Duodenal mucosa (tissue), 2 donors: ENCODE measurements around the gene DAAM1.

ENCODE experiments used
- H3K27ac ChIP-seq: one replicate; pipeline ENCODE4 v1.7.0; 2013; ENCODE audit warnings: low read depth, low read length
- H3K27me3 ChIP-seq, 2 donors: one replicate each; pipeline ENCODE4 v1.7.0; 2013; ENCODE audit warnings: low read length in 2 of 2, control low read depth in 1 of 2; ENCODE audit not compliant: insufficient read depth in 2 of 2, control insufficient read depth in 1 of 2
- H3K36me3 ChIP-seq, 2 donors: one replicate each; pipeline ENCODE4 v1.7.0; 2013; ENCODE audit warnings: low read length in 2 of 2, control low read depth in 1 of 2; ENCODE audit not compliant: insufficient read depth in 2 of 2, control insufficient read depth in 1 of 2
- H3K4me1 ChIP-seq, 2 donors: one replicate each; pipeline ENCODE4 v1.7.0; 2013; ENCODE audit warnings: low read length in 2 of 2, control low read depth in 1 of 2; ENCODE audit not compliant: insufficient read depth in 2 of 2, control insufficient read depth in 1 of 2
- H3K4me3 ChIP-seq, 2 donors: one replicate each; pipeline ENCODE4 v1.7.0; 2013; ENCODE audit warnings: low read length in 2 of 2, low read depth in 1 of 2
- H3K9ac ChIP-seq, 2 donors: one replicate each; pipeline ENCODE4 v1.7.0; 2013; ENCODE audit warnings: low read length in 2 of 2, low read depth in 1 of 2
- H3K9me3 ChIP-seq, 2 donors: one replicate each; pipeline ENCODE4 v1.7.0; 2013; ENCODE audit warnings: low read length in 2 of 2, control low read depth in 1 of 2; ENCODE audit not compliant: control insufficient read depth in 1 of 2

The DAAM1 gene

GRCh38 chr14:59267046-59267445 lies 78.6 kb downstream of the DAAM1 start:
- no peaks in the 10 kb centered on the region for H3K27me3 ChIP-seq
- H3K4me3 ChIP-seq = no peak overlapping the region
- H3K9ac ChIP-seq = no peak overlapping the region
- H3K36me3 ChIP-seq = peaks cover 0 to 9% of the 10 kb centered on the region in 2 donors
- no peaks in the 10 kb centered on the region for H3K4me1 ChIP-seq
- H3K9me3 ChIP-seq = no peaks in the 10 kb centered on the region
- no peak overlapping the region for H3K27ac ChIP-seq

GRCh38 chr14:59268011-59268410 lies 79.5 kb downstream of the DAAM1 start:
- Histone ChIP-seq H3K9ac (no peak overlapping the region), H3K27me3 (no peaks in the 10 kb centered on the region), H3K4me3 (no peak overlapping the region), H3K4me1 (no peaks in the 10 kb centered on the region), H3K9me3 (no peaks in the 10 kb centered on the region), H3K36me3 (peaks cover 0 to 9% of the 10 kb centered on the region in 2 donors), H3K27ac (no peak overlapping the region)

- no peak overlapping the region for H3K4me3 ChIP-seq
- H3K27me3 ChIP-seq = no peaks in the 10 kb centered on the region
- H3K4me1 ChIP-seq = no peaks in the 10 kb centered on the region
- H3K27ac ChIP-seq = no peak overlapping the region
- no peaks in the 10 kb centered on the region for H3K9me3 ChIP-seq
- no peak overlapping the region for H3K9ac ChIP-seq
- H3K36me3 ChIP-seq = peaks cover 0 to 9% of the 10 kb centered on the region in 2 donors
Observed at GRCh38 chr14:59268858-59269257, 80.4 kb downstream of the DAAM1 start.

- no peak overlapping the region for H3K4me3 ChIP-seq
- H3K36me3 ChIP-seq = peaks cover 0 to 9% of the 10 kb centered on the region in 2 donors
- no peaks in the 10 kb centered on the region for H3K9me3 ChIP-seq
- H3K4me1 ChIP-seq = no peaks in the 10 kb centered on the region
- H3K9ac ChIP-seq = no peak overlapping the region
- H3K27me3 ChIP-seq = no peaks in the 10 kb centered on the region
- no peak overlapping the region for H3K27ac ChIP-seq
Observed at GRCh38 chr14:59269466-59269865, 81.0 kb downstream of the DAAM1 start.

- Histone ChIP-seq H3K36me3 (no peaks in the 10 kb centered on the region), H3K4me1 (peaks cover 0 to 3% of the 10 kb centered on the region in 2 donors)
Observed at GRCh38 chr14:59271256-59271655, 82.8 kb downstream of the DAAM1 start.

GRCh38 chr14:59271734-59272133 lies 83.3 kb downstream of the DAAM1 start:
- Histone ChIP-seq H3K9me3 (no peaks in the 10 kb centered on the region), H3K27ac (no peak overlapping the region), H3K4me1 (peaks cover 0 to 5% of the 10 kb centered on the region in 2 donors), H3K27me3 (no peaks in the 10 kb centered on the region), H3K9ac (no peak overlapping the region), H3K36me3 (no peaks in the 10 kb centered on the region), H3K4me3 (no peak overlapping the region)

More at GRCh38 chr14:59271256-59271655, 82.8 kb downstream of the DAAM1 start:
- no peaks in the 10 kb centered on the region for H3K27me3 ChIP-seq
- H3K9me3 ChIP-seq = no peaks in the 10 kb centered on the region
- no peak overlapping the region for H3K27ac ChIP-seq
- H3K9ac ChIP-seq = no peak overlapping the region
- no peak overlapping the region for H3K4me3 ChIP-seq

GRCh38 chr14:59272633-59273032 lies 84.2 kb downstream of the DAAM1 start:
- peaks cover 0 to 5% of the 10 kb centered on the region in 2 donors for H3K4me1 ChIP-seq
- no peak overlapping the region for H3K27ac ChIP-seq
- H3K4me3 ChIP-seq = no peak overlapping the region
- H3K9me3 ChIP-seq = no peaks in the 10 kb centered on the region
- H3K27me3 ChIP-seq = no peaks in the 10 kb centered on the region
- no peak overlapping the region for H3K9ac ChIP-seq
- H3K36me3 ChIP-seq = no peaks in the 10 kb centered on the region

- peaks cover 0 to 5% of the 10 kb centered on the region in 2 donors for H3K4me1 ChIP-seq
- no peaks in the 10 kb centered on the region for H3K9me3 ChIP-seq
- H3K27ac ChIP-seq = no peak overlapping the region
Observed at GRCh38 chr14:59273737-59274136, 85.3 kb downstream of the DAAM1 start.

GRCh38 chr14:59274991-59275391 lies 86.5 kb downstream of the DAAM1 start:
- H3K4me1 ChIP-seq = peaks cover 0 to 5% of the 10 kb centered on the region in 2 donors
- H3K27ac ChIP-seq = no peak overlapping the region
- H3K9me3 ChIP-seq = no peaks in the 10 kb centered on the region
- no peaks in the 10 kb centered on the region for H3K36me3 ChIP-seq
- no peak overlapping the region for H3K4me3 ChIP-seq
- no peaks in the 10 kb centered on the region for H3K27me3 ChIP-seq
- H3K9ac ChIP-seq = no peak overlapping the region

More at GRCh38 chr14:59273737-59274136, 85.3 kb downstream of the DAAM1 start:
- Histone ChIP-seq H3K27me3 (no peaks in the 10 kb centered on the region), H3K36me3 (no peaks in the 10 kb centered on the region), H3K4me3 (no peak overlapping the region), H3K9ac (no peak overlapping the region)

- no peak overlapping the region for H3K27ac ChIP-seq
- H3K9ac ChIP-seq = no peak overlapping the region
- H3K27me3 ChIP-seq = no peaks in the 10 kb centered on the region
- H3K9me3 ChIP-seq = no peaks in the 10 kb centered on the region
- no peak overlapping the region for H3K4me3 ChIP-seq
- no peaks in the 10 kb centered on the region for H3K36me3 ChIP-seq
- H3K4me1 ChIP-seq = peaks cover 0 to 5% of the 10 kb centered on the region in 2 donors
Observed at GRCh38 chr14:59275668-59276067, 87.2 kb downstream of the DAAM1 start.

GRCh38 chr14:59276235-59276634 lies 87.8 kb downstream of the DAAM1 start:
- no peak overlapping the region for H3K27ac ChIP-seq

More at GRCh38 chr14:59276235-59276634, 87.8 kb downstream of the DAAM1 start:
- Histone ChIP-seq H3K27me3 (no peaks in the 10 kb centered on the region), H3K4me1 (peaks cover 0 to 5% of the 10 kb centered on the region in 2 donors), H3K9ac (no peak overlapping the region), H3K36me3 (no peaks in the 10 kb centered on the region), H3K4me3 (no peak overlapping the region), H3K9me3 (no peaks in the 10 kb centered on the region)
